Activated T-helper 2 cell treated with anti-CD3 and anti-CD28 coated beads, Interferon-gamma antibody, Interleukin-2, Interleukin-4, amounts not matched to agents 10 μg/mL and 5 μg/mL and 100 μg/mL, durations not matched to agents 14 hours and 24 hours and 36 hours (primary cell): ENCODE results near the gene MEIKIN. TPM values are rescaled to one million over a fixed set of nuclear protein-coding genes. Genes with fewer than 3 reads are reported as not detected.
A peak's percentile ranks its signal among the peaks of the same experiment; 100 is the strongest.

Source experiments
- DNase-seq: peaks from one replicate; pipeline ENCODE4 v3.0.0; 2021; ENCODE audit warnings: low spot score
- H3K27ac Mint-ChIP-seq: one replicate; pipeline ENCODE4 v1.8.0; 2021; ENCODE audit warnings: mixed read lengths
- H3K27me3 Mint-ChIP-seq: one replicate; pipeline ENCODE4 v1.8.0; 2021; ENCODE audit warnings: low read depth, mixed read lengths
- H3K36me3 Mint-ChIP-seq: one replicate; pipeline ENCODE4 v1.8.0; 2021; ENCODE audit warnings: low read depth, mixed read lengths
- H3K4me1 Mint-ChIP-seq: one replicate; pipeline ENCODE4 v1.8.0; 2021; ENCODE audit warnings: low read depth, mixed read lengths
- H3K4me3 Mint-ChIP-seq: one replicate; pipeline ENCODE4 v1.8.0; 2021; ENCODE audit warnings: low read depth, mild to moderate bottlenecking, moderate library complexity, mixed read lengths
- H3K9me3 Mint-ChIP-seq: one replicate; pipeline ENCODE4 v1.8.0; 2021; ENCODE audit warnings: mixed read lengths
- intact Hi-C: fragments of 100-400 bp; cut with micrococcal nuclease; formaldehyde crosslinking; loops from one replicate; pipeline ENCODE4 v1.15.1; 2023
- total RNA-seq: library from RNA; stranded (reverse); gene quantifications from 2 replicates; pipeline ENCODE4 v1.2.3, GENCODE V29; 2022

MEIKIN gene
- total RNA-seq, 1 donor from 2014 or later: not detected

- Mint-ChIP-seq H3K27me3 (peaks cover 4% of the 10 kb centered on the region), H3K4me3 (no peak overlapping the region), H3K36me3 (no peaks in the 10 kb centered on the region), H3K4me1 (peaks cover 11% of the 10 kb centered on the region), H3K27ac (no peak overlapping the region), H3K9me3 (no peaks in the 10 kb centered on the region)
- intact Hi-C loops: no loop called here
- no peak for DNase-seq
Observed at GRCh38 chr5:131814990-131815389, 130.5 kb downstream of the MEIKIN start.

- peaks cover under 1% of the 10 kb centered on the region for H3K4me1 Mint-ChIP-seq
- peaks cover 6% of the 10 kb centered on the region for H3K27me3 Mint-ChIP-seq
- H3K36me3 Mint-ChIP-seq: no peaks in the 10 kb centered on the region
- no peak overlapping the region for H3K4me3 Mint-ChIP-seq
- intact Hi-C loops: no loop called here
- DNase-seq: no peak
- H3K9me3 Mint-ChIP-seq: no peaks in the 10 kb centered on the region
- no peak overlapping the region for H3K27ac Mint-ChIP-seq
Observed at GRCh38 chr5:131812371-131813160, 132.9 kb downstream of the MEIKIN start.

GRCh38 chr5:131810510-131811249, 134.8 kb downstream of the MEIKIN start:
- Mint-ChIP-seq H3K9me3 (no peaks in the 10 kb centered on the region), H3K4me3 (no peak overlapping the region), H3K27ac (no peak overlapping the region), H3K36me3 (no peaks in the 10 kb centered on the region), H3K4me1 (no peaks in the 10 kb centered on the region), H3K27me3 (peaks cover 11% of the 10 kb centered on the region)
- intact Hi-C loops: loop anchor here (1.0 kb wide), 1 partner anchor 198 kb away; no protein-coding TSS in a partner anchor
- no peak for DNase-seq

- Mint-ChIP-seq H3K27me3 (peaks cover 8% of the 10 kb centered on the region), H3K4me1 (peaks cover 28% of the 10 kb centered on the region), H3K36me3 (peaks cover 34% of the 10 kb centered on the region), H3K27ac (peak within 1 kb of the TSS; percentile 91), H3K4me3 (peak within 1 kb of the TSS; percentile 97), H3K9me3 (no peaks in the 10 kb centered on the region)
- peak; percentile 99 for DNase-seq
- intact Hi-C loops: loop anchor here (1.0 to 10.0 kb wide), 7 partner anchors 50 to 268 kb away; partner anchors contain the start of genes IL3 and RAPGEF6
Observed at GRCh38 chr5:131796793-131797693, 148.4 kb downstream of the MEIKIN start, which contains the start of gene FNIP1. Gene FNIP1 (minus strand): TSS chr5:131797017. CDS start chr5:131796921, 96 bp downstream.

GRCh38 chr5:131795879-131796792, 149.3 kb downstream of the MEIKIN start:
- Mint-ChIP-seq H3K9me3 (no peaks in the 10 kb centered on the region), H3K4me3 (peak overlapping the region; percentile 97), H3K27me3 (peaks cover 2% of the 10 kb centered on the region), H3K27ac (peak overlapping the region; percentile 91), H3K4me1 (peaks cover 30% of the 10 kb centered on the region), H3K36me3 (peaks cover 38% of the 10 kb centered on the region)
- peak; percentile 27 for DNase-seq
- intact Hi-C loops: loop anchor here (2.0 to 10.0 kb wide), 5 partner anchors 49 to 269 kb away; partner anchors contain the start of gene IL3

GRCh38 chr5:131795228-131795627, 150.2 kb downstream of the MEIKIN start:
- Mint-ChIP-seq H3K9me3 (no peaks in the 10 kb centered on the region), H3K4me1 (peaks cover 38% of the 10 kb centered on the region), H3K4me3 (peak overlapping the region; percentile 97), H3K36me3 (peaks cover 46% of the 10 kb centered on the region), H3K27me3 (no peaks in the 10 kb centered on the region), H3K27ac (peak overlapping the region; percentile 43)
- no peak for DNase-seq
- intact Hi-C loops: loop anchor here (5.0 to 10.0 kb wide), 3 partner anchors 227 to 270 kb away; partner anchors contain the start of gene IL3

GRCh38 chr5:131794586-131794985, 150.9 kb downstream of the MEIKIN start:
- peak overlapping the region; percentile 24 for H3K4me3 Mint-ChIP-seq
- peaks cover 42% of the 10 kb centered on the region for H3K4me1 Mint-ChIP-seq
- H3K27me3 Mint-ChIP-seq: no peaks in the 10 kb centered on the region
- peaks cover 50% of the 10 kb centered on the region for H3K36me3 Mint-ChIP-seq
- intact Hi-C loops: loop anchor here (10.0 kb wide), 1 partner anchor 270 kb away; the partner anchor contains the start of gene IL3
- DNase-seq: no peak
- no peaks in the 10 kb centered on the region for H3K9me3 Mint-ChIP-seq
- no peak overlapping the region for H3K27ac Mint-ChIP-seq

- Mint-ChIP-seq H3K4me3 (no peak overlapping the region), H3K4me1 (peaks cover 46% of the 10 kb centered on the region), H3K9me3 (no peaks in the 10 kb centered on the region), H3K27ac (no peak overlapping the region), H3K27me3 (no peaks in the 10 kb centered on the region), H3K36me3 (peaks cover 55% of the 10 kb centered on the region)
- DNase-seq: no peak
- intact Hi-C loops: loop anchor here (10.0 kb wide), 1 partner anchor 272 kb away; the partner anchor contains the start of gene IL3
Observed at GRCh38 chr5:131792896-131793295, 152.6 kb downstream of the MEIKIN start.

- H3K4me1 Mint-ChIP-seq: peaks cover 45% of the 10 kb centered on the region
- peaks cover 58% of the 10 kb centered on the region for H3K36me3 Mint-ChIP-seq
- H3K9me3 Mint-ChIP-seq: no peaks in the 10 kb centered on the region
- H3K27me3 Mint-ChIP-seq: no peaks in the 10 kb centered on the region
- DNase-seq: no peak
- H3K27ac Mint-ChIP-seq: no peak overlapping the region
- intact Hi-C loops: loop anchor here (10.0 kb wide), 1 partner anchor 273 kb away; the partner anchor contains the start of gene IL3
- H3K4me3 Mint-ChIP-seq: no peak overlapping the region
Observed at GRCh38 chr5:131791866-131792265, 153.6 kb downstream of the MEIKIN start.

GRCh38 chr5:131790550-131790949, 154.9 kb downstream of the MEIKIN start:
- Mint-ChIP-seq H3K9me3 (no peaks in the 10 kb centered on the region), H3K4me3 (no peak overlapping the region), H3K4me1 (peaks cover 39% of the 10 kb centered on the region), H3K27me3 (no peaks in the 10 kb centered on the region), H3K36me3 (peaks cover 51% of the 10 kb centered on the region), H3K27ac (no peak overlapping the region)
- no peak for DNase-seq
- intact Hi-C loops: loop anchor here (10.0 kb wide), 1 partner anchor 274 kb away; the partner anchor contains the start of gene IL3

GRCh38 chr5:131789765-131790164, 155.7 kb downstream of the MEIKIN start:
- no peaks in the 10 kb centered on the region for H3K27me3 Mint-ChIP-seq
- peaks cover 33% of the 10 kb centered on the region for H3K4me1 Mint-ChIP-seq
- peaks cover 44% of the 10 kb centered on the region for H3K36me3 Mint-ChIP-seq

More at GRCh38 chr5:131789765-131790164, 155.7 kb downstream of the MEIKIN start:
- no peak overlapping the region for H3K4me3 Mint-ChIP-seq
- intact Hi-C loops: loop anchor here (10.0 kb wide), 1 partner anchor 275 kb away; the partner anchor contains the start of gene IL3
- no peak overlapping the region for H3K27ac Mint-ChIP-seq
- no peak for DNase-seq
- H3K9me3 Mint-ChIP-seq: no peaks in the 10 kb centered on the region
